Measurements from ENCODE around the gene BBS4.

DNA sequence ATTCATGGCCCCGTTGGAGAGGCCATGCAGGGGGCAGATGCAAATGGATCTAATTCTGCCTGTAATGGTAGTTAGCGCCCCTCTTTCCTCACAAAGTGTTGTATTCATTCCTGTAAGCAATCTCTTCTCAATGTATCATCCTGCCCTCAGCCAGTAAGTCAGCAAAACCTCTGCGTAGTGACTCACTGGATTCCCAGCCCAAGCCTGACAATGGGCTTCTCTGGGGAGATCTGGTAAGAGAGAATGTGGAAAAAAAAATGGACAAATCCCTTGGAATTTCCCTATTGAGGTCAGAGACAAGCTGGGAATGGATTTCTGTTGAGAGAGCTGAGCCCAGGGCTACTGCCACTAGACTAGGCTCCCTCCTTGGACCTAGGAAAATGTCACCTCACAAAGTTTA lies 72.2 kb downstream of the BBS4 start:
- TF ChIP-seq CTCF (IDR thresholded peaks at IDR 0.05; ENCODE audit: low read depth, low read length, poor library complexity, severe bottlenecking) (no peak), EZH2phosphoT487 (IDR thresholded peaks at IDR 0.05; ENCODE audit: borderline replicate concordance, low read length) (no peak)

All from DOHH2 (cell line).